ENCODE data around the gene NKIRAS1.

- peak; percentile 88 for TF ChIP-seq CTCF (IDR thresholded peaks at IDR 0.05; ENCODE audit: insufficient read depth, low read length, poor library complexity, severe bottlenecking)
- TF ChIP-seq EZH2phosphoT487 (conservative IDR thresholded peaks at IDR 0.05; ENCODE audit: low read length), result no peak
Observed at GRCh38 chr3:23888617-23889228, 28.1 kb downstream of the NKIRAS1 start.
